HepG2 (cell line): Measurements from ENCODE around the gene SELENOM. TPM values are rescaled to one million over a fixed set of nuclear protein-coding genes. Genes with fewer than 3 reads are reported as not detected.

ENCODE experiments used
- ATAC-seq: fragments of 200-7000 bp; cut with Tn5 transposase; 3 replicates; pipeline ENCODE4 v1.9.1; 2020; ENCODE audit warnings: mild to moderate bottlenecking, moderate library complexity
- BruUV-seq: library from RNA; stranded (reverse); fragments of 400-500 nt; replicated peaks from 2 replicates; lab custom pipeline; 2021; lab: Mats Ljungman, UMichigan
- CTCF ChIA-PET: fragments of 300-600 bp; formaldehyde crosslinking; extraction: SDS; loops from one replicate; lab custom pipeline; 2021; ENCODE audit warnings: low total read pairs, inconsistent platforms, low intra/inter-chr PET ratio; lab: Yijun Ruan, JAX
- POLR2A ChIA-PET: fragments of 350-600 bp; sonication (Branson Sonifier 250); formaldehyde crosslinking; loops from one replicate; lab custom pipeline; 2020; ENCODE audit warnings: antibody characterized with exemption, inconsistent platforms; lab: Yijun Ruan, JAX
- DNase-seq: peaks from one replicate; pipeline ENCODE4 v3.0.0-alpha.2; 2015; ENCODE audit warnings: low spot score
- FAIRE-seq: peaks from 3 replicates; lab custom pipeline; 2011; peaks lifted over from hg19 to GRCh38; lab: Jason Lieb, UNC
- H2AFZ ChIP-seq: one replicate; pipeline ENCODE4 v1.6.1; 2011; ENCODE audit warnings: low read length, inconsistent platforms
- H3K27ac ChIP-seq: fragments of 300-600 bp; 3 replicates; pipeline ENCODE4 v1.8.0; 2011; ENCODE audit warnings: mixed run types, mild to moderate bottlenecking, mixed read lengths, low read length, inconsistent platforms; ENCODE audit not compliant: insufficient read depth; ENCODE audit errors: extremely low read length
- H3K27me3 ChIP-seq, 2 experiments: fragments of 200-600 bp in 1 of 2; 2 replicates in 1 of 2; 3 replicates in 1 of 2; pipeline versions ENCODE4 v1.6.0 to v1.8.0; 2011; ENCODE audit warnings: low read length in 2 of 2, mild to moderate bottlenecking in 2 of 2, moderate library complexity in 2 of 2, inconsistent platforms in 1 of 2; ENCODE audit not compliant: insufficient read depth in 2 of 2, control insufficient read depth in 1 of 2
- H3K36me3 ChIP-seq, 2 experiments: fragments of 200-600 bp in 1 of 2; replicated peaks in 1 of 2; 2 replicates in 1 of 2; 3 replicates in 1 of 2; pipeline versions ENCODE4 v1.5.1 to v1.8.0; 2011; ENCODE audit warnings: low read length in 2 of 2, inconsistent platforms in 1 of 2; ENCODE audit not compliant: insufficient read depth in 2 of 2, control insufficient read depth in 1 of 2
- H3K4me1 ChIP-seq: 2 replicates; pipeline ENCODE4 v1.5.1; 2012; ENCODE audit warnings: low read length, inconsistent platforms; ENCODE audit not compliant: insufficient read depth
- H3K4me2 ChIP-seq: 2 replicates; pipeline ENCODE4 v1.6.0; 2011; ENCODE audit warnings: low read depth, low read length, inconsistent platforms
- H3K4me3 ChIP-seq, 3 experiments: fragments of 200-600 bp in 1 of 3; sonication (generic), shearing (Covaris generic) in 1 of 3; replicated peaks in 1 of 3; 2 replicates each; pipeline ENCODE4 v1.5.1; 2011 to 2016; ENCODE audit warnings: low read length in 3 of 3, inconsistent platforms in 2 of 3, low read depth in 2 of 3, mild to moderate bottlenecking in 2 of 3, control low read depth in 1 of 3, mixed read lengths in 1 of 3; ENCODE audit not compliant: insufficient read depth in 1 of 3
- H3K79me2 ChIP-seq: one replicate; pipeline ENCODE4 v1.6.1; 2011; ENCODE audit warnings: low read length, inconsistent platforms; ENCODE audit not compliant: insufficient read depth
- H3K9ac ChIP-seq: 2 replicates; pipeline ENCODE4 v1.6.0; 2011; ENCODE audit warnings: mild to moderate bottlenecking, low read depth, low read length, inconsistent platforms; ENCODE audit not compliant: insufficient read depth
- H3K9me3 ChIP-seq: 2 replicates; pipeline ENCODE4 v1.5.1; 2012; ENCODE audit warnings: mild to moderate bottlenecking, low read length
- H4K20me1 ChIP-seq: 2 replicates; pipeline ENCODE4 v1.6.0; 2011; ENCODE audit warnings: inconsistent platforms, mild to moderate bottlenecking, low read length, moderate library complexity; ENCODE audit not compliant: insufficient read depth
- AHR ChIP-seq: IDR thresholded peaks from 2 replicates; pipeline ENCODE4 v1.6.1; 2018; ENCODE audit warnings: missing genetic modification reagents, missing compliant biosample characterization
- CEBPB ChIP-seq: IDR thresholded peaks from 2 replicates; pipeline ENCODE4 v1.6.1; 2011; ENCODE audit warnings: low read depth, low read length, improper control_type of control experiment, borderline replicate concordance
- FOXO4 ChIP-seq: sonication (generic); formaldehyde crosslinking; conservative IDR thresholded peaks from 2 replicates; pipeline ENCODE4 v1.8.1; 2023; ENCODE audit warnings: missing genetic modification reagents
- GMEB1 ChIP-seq: sonication (generic); formaldehyde crosslinking; IDR thresholded peaks from 2 replicates; pipeline ENCODE4 v1.5.1; 2020; ENCODE audit warnings: missing genetic modification reagents, mild to moderate bottlenecking, borderline replicate concordance
- IRX3 ChIP-seq: sonication (generic); formaldehyde crosslinking; IDR thresholded peaks from 2 replicates; pipeline ENCODE4 v1.8.1; 2023; ENCODE audit warnings: mild to moderate bottlenecking, low read depth, missing genetic modification reagents, borderline replicate concordance
- MXD4 ChIP-seq: IDR thresholded peaks from 2 replicates; pipeline ENCODE4 v1.6.1; 2016; ENCODE audit warnings: mild to moderate bottlenecking, missing biosample characterization, missing genetic modification reagents
- TGIF2 ChIP-seq: IDR thresholded peaks from 2 replicates; pipeline ENCODE4 v1.6.1; 2016; ENCODE audit warnings: control low read depth, missing compliant biosample characterization
- ZNF432 ChIP-seq: sonication (generic); formaldehyde crosslinking; IDR thresholded peaks from 2 replicates; pipeline ENCODE4 v1.5.0; 2020; ENCODE audit warnings: missing genetic modification reagents, mild to moderate bottlenecking, borderline replicate concordance
- ZNF441 ChIP-seq: sonication (generic); formaldehyde crosslinking; IDR thresholded peaks from 2 replicates; pipeline ENCODE4 v1.7.0; 2021; ENCODE audit warnings: missing genetic modification reagents, borderline replicate concordance
- ZNF841 ChIP-seq: sonication (generic); formaldehyde crosslinking; IDR thresholded peaks from 2 replicates; pipeline ENCODE4 v1.8.1; 2023; ENCODE audit warnings: missing genetic modification reagents, borderline replicate concordance
- WGBS: methylation state at CpG from one replicate; pipeline ENCODE4 v1.1.6; 2017; ENCODE audit warnings: low lambda C conversion rate; 5-methylcytosine and 5-hydroxymethylcytosine counted together
- in situ Hi-C: cut with HindIII; loops from 2 replicates; pipeline ENCODE4 v1.10.0; 2017; ENCODE audit warnings: low pct_unique_long_range_greater_than_20kb; ENCODE audit not compliant: extremely low pct_ligation_motif_present
- intact Hi-C: fragments of 100-400 bp; cut with micrococcal nuclease; formaldehyde crosslinking; loops from one replicate; pipeline ENCODE4 v1.10.0; 2022; ENCODE audit not compliant: unreplicated experiment
- polyA plus RNA-seq, 8 experiments: library from polyadenylated mRNA; depleted of rRNA in 3 of 8; stranded (reverse) in 7 of 8; unstranded in 1 of 8; fragments of >200 nt; fragmentation: Illumina TruSeq in 4 of 8; extraction: Trizol in 4 of 8; gene quantifications; 2 replicates each; pipeline versions ENCODE4 v1.2.1 to v1.2.3, GENCODE V29; 2011 to 2016; ENCODE audit warnings: low read depth in 4 of 8, missing spikeins in 1 of 8, mixed read lengths in 1 of 8; ENCODE audit not compliant: insufficient read depth in 1 of 8
- total RNA-seq, 5 experiments: library from RNA; depleted of rRNA; stranded (reverse); fragments of >200 nt; fragmentation: Illumina TruSeq; extraction: Trizol; gene quantifications; 2 replicates each; pipeline ENCODE4 v1.2.3, GENCODE V29; 2016; ENCODE audit warnings: low read depth in 1 of 5
- TF ChIP-seq, protein P1 (sequence below): sonication (generic); formaldehyde crosslinking; IDR thresholded peaks from 2 replicates; pipeline ENCODE4 v1.4.0; 2020; ENCODE audit warnings: low read depth, missing genetic modification reagents

SELENOM gene
- total and polyA plus RNA-seq, 2 of the 13 experiments (the other 11 are each of a cell fraction or from before 2014, with no cell fraction given) = 4.1 to 4.3 TPM

DNA sequence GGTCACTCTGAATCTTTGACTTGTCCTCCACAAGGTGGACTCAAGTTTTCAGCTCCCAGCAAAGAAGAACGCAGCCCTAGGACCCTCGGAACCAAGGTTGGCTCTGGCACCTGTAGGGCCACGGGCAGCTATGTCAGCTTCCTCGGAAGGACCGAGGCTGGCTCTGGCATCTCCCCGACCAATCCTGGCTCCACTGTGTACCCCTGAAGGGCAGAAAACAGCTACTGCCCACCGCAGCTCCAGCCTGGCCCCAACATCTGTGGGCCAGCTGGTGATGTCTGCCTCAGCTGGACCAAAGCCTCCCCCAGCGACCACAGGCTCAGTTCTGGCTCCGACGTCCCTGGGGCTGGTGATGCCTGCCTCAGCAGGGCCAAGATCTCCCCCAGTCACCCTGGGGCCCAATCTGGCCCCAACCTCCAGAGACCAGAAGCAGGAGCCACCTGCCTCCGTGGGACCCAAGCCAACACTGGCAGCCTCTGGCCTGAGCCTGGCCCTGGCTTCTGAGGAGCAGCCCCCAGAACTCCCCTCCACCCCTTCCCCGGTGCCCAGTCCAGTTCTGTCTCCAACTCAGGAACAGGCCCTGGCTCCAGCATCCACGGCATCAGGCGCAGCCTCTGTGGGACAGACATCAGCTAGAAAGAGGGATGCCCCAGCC, 17.6 kb upstream of the SELENOM start:
- 33% methylated on average over 3 of the region's 14 CpGs for whole genome bisulfite sequencing
- BruUV-seq = no TSS peak
- DNase-seq = no peak
- Histone ChIP-seq H3K79me2 (no peaks in the 10 kb centered on the region), H3K27me3 (peaks cover 1 to 23% of the 10 kb centered on the region in 2 experiments; a peak in 4 of 5 replicates), H3K9ac (no peak overlapping the region), H2AFZ (no peak overlapping the region), H3K4me2 (no peak overlapping the region), H3K27ac (no peak overlapping the region), H3K9me3 (no peaks in the 10 kb centered on the region), H3K4me3 (no peak overlapping the region), H4K20me1 (no peaks in the 10 kb centered on the region), H3K4me1 (peaks cover 31% of the 10 kb centered on the region), H3K36me3 (no peaks in the 10 kb centered on the region)
- TF ChIP-seq MXD4 (CRISPR knock-in tag) = no peak
- no peak for TF ChIP-seq AHR (CRISPR knock-in tag)
- no peak for TF ChIP-seq ZNF441
- no peak for TF ChIP-seq GMEB1 (CRISPR knock-in tag)
- no peak for TF ChIP-seq ZNF432 (CRISPR knock-in tag)
- CTCF ChIA-PET = no interaction called here
- intact Hi-C loops = no loop called here
- no peak for FAIRE-seq
- POLR2A ChIA-PET = no interaction called here
- in situ Hi-C loops = no loop called here
- ATAC-seq = no peak; the same call in 2 of the 3 replicates

- no peak overlapping the region for H3K4me3 ChIP-seq
- intact Hi-C loops (no loop called here), in situ Hi-C loops (no loop called here)
- H3K9ac ChIP-seq = no peak overlapping the region
- H3K79me2 ChIP-seq = no peaks in the 10 kb centered on the region
- BruUV-seq = no TSS peak
- no peak overlapping the region for H3K4me2 ChIP-seq
- ChIA-PET POLR2A (no interaction called here), CTCF (no interaction called here)
- H4K20me1 ChIP-seq = no peaks in the 10 kb centered on the region
- ATAC-seq (no peak), DNase-seq (no peak), FAIRE-seq (no peak)
- no peak overlapping the region for H2AFZ ChIP-seq
- H3K27ac ChIP-seq = no peak overlapping the region
- H3K9me3 ChIP-seq = no peaks in the 10 kb centered on the region
- 17% methylated on average over 2 of the region's 3 CpGs for WGBS
- no peaks in the 10 kb centered on the region for H3K36me3 ChIP-seq
- peaks cover 1 to 25% of the 10 kb centered on the region in 2 experiments; a peak in 4 of 5 replicates for H3K27me3 ChIP-seq
- H3K4me1 ChIP-seq = peaks cover 33% of the 10 kb centered on the region
- TF ChIP-seq, protein P1, sequence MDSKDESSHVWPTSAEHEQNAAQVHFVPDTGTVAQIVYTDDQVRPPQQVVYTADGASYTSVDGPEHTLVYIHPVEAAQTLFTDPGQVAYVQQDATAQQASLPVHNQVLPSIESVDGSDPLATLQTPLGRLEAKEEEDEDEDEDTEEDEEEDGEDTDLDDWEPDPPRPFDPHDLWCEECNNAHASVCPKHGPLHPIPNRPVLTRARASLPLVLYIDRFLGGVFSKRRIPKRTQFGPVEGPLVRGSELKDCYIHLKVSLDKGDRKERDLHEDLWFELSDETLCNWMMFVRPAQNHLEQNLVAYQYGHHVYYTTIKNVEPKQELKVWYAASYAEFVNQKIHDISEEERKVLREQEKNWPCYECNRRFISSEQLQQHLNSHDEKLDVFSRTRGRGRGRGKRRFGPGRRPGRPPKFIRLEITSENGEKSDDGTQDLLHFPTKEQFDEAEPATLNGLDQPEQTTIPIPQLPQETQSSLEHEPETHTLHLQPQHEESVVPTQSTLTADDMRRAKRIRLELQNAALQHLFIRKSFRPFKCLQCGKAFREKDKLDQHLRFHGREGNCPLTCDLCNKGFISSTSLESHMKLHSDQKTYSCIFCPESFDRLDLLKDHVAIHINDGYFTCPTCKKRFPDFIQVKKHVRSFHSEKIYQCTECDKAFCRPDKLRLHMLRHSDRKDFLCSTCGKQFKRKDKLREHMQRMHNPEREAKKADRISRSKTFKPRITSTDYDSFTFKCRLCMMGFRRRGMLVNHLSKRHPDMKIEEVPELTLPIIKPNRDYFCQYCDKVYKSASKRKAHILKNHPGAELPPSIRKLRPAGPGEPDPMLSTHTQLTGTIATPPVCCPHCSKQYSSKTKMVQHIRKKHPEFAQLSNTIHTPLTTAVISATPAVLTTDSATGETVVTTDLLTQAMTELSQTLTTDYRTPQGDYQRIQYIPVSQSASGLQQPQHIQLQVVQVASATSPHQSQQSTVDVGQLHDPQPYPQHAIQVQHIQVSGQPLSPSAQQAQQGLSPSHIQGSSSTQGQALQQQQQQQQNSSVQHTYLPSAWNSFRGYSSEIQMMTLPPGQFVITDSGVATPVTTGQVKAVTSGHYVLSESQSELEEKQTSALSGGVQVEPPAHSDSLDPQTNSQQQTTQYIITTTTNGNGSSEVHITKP (CRISPR knock-in tag) = no peak
- TF ChIP-seq IRX3 (CRISPR knock-in tag) (no peak), ZNF841 (CRISPR knock-in tag) (no peak), TGIF2 (CRISPR knock-in tag) (no peak), CEBPB (no peak), FOXO4 (CRISPR knock-in tag) (no peak)
These were observed 16.9 kb upstream of the SELENOM start for GRCh38 chr22:31124290-31124689.
